A549 (cell line): Measurements from ENCODE around the gene NLRP14. TPM values are rescaled to one million over a fixed set of nuclear protein-coding genes. Genes with fewer than 3 reads are reported as not detected.

Source experiments
- ATAC-seq, 2 experiments: fragments of 200-7000 bp in 1 of 2; fragments of >200 bp in 1 of 2; cut with Nextera tagmentation in 1 of 2; cut with Tn5 transposase in 1 of 2; 3 replicates each; pipeline versions ENCODE4 v1.8.0 to v1.9.1; 2018 to 2020; ENCODE audit warnings: mild to moderate bottlenecking in 1 of 2, moderate library complexity in 1 of 2
- CTCF ChIA-PET: fragments of 300-600 bp; sonication (Branson Sonifier 250); formaldehyde crosslinking; extraction: SDS; loops from one replicate; lab custom pipeline; 2021; ENCODE audit warnings: antibody characterized with exemption, inconsistent platforms; lab: Yijun Ruan, JAX
- POLR2A ChIA-PET: fragments of 350-600 bp; formaldehyde crosslinking; extraction: SDS; loops from one replicate; lab custom pipeline; 2021; ENCODE audit warnings: antibody characterized with exemption, inconsistent platforms; lab: Yijun Ruan, JAX
- DNase-seq, 2 experiments: peaks; one replicate each; pipeline versions ENCODE4 v3.0.0 to v3.0.0-alpha.2; 2011 to 2016; ENCODE audit warnings: low read depth in 1 of 2, low spot score in 1 of 2
- FAIRE-seq: peaks from 2 replicates; lab custom pipeline; 2011; peaks lifted over from hg19 to GRCh38; lab: Jason Lieb, UNC
- H3K27ac ChIP-seq, 2 experiments: fragments of >200 bp; sonication (Bioruptor Twin); formaldehyde crosslinking; 3 replicates each; pipeline ENCODE4 v1.5.1; 2016 to 2017
- H3K4me1 ChIP-seq: fragments of >200 bp; sonication (Bioruptor Twin); formaldehyde crosslinking; 3 replicates; pipeline ENCODE4 v1.6.1; 2016
- H3K4me2 ChIP-seq: fragments of >200 bp; sonication (Bioruptor Twin); formaldehyde crosslinking; 3 replicates; pipeline ENCODE4 v1.6.1; 2016
- H3K4me3 ChIP-seq: fragments of >200 bp; sonication (Bioruptor Twin); formaldehyde crosslinking; 3 replicates; pipeline ENCODE4 v1.5.1; 2016
- H3K9me3 ChIP-seq: fragments of >200 bp; sonication (Bioruptor Twin); formaldehyde crosslinking; 3 replicates; pipeline ENCODE4 v1.6.1; 2016
- BCL3 ChIP-seq: fragments of >200 bp; sonication (Bioruptor Twin); formaldehyde crosslinking; IDR thresholded peaks from 3 replicates; pipeline ENCODE4 v1.6.1; 2016
- BHLHE40 ChIP-seq: IDR thresholded peaks from 2 replicates; pipeline ENCODE4 v1.6.1; 2012; ENCODE audit warnings: low read depth, low read length, inconsistent platforms
- CBX8 ChIP-seq: fragments of 200-600 bp; sonication (generic); IDR thresholded peaks from 2 replicates; pipeline ENCODE4 v1.6.1; 2016
- CEBPB ChIP-seq, 2 experiments: fragments of >200 bp in 1 of 2; sonication (Bioruptor Twin) in 1 of 2; formaldehyde crosslinking in 1 of 2; IDR thresholded peaks; 2 replicates each; pipeline ENCODE4 v1.6.1; 2012 to 2016
- CHD2 ChIP-seq: fragments of 150-350 bp; IDR thresholded peaks from 2 replicates; pipeline ENCODE4 v1.6.1; 2014; ENCODE audit warnings: low read length; ENCODE audit not compliant: partially characterized antibody
- CTCF ChIP-seq: fragments of >200 bp; sonication (Bioruptor Twin); formaldehyde crosslinking; IDR thresholded peaks from 3 replicates; pipeline ENCODE4 v1.5.1; 2016
- E2F6 ChIP-seq: IDR thresholded peaks from 2 replicates; pipeline ENCODE4 v1.6.1; 2012; ENCODE audit warnings: low read depth, borderline replicate concordance
- ESRRA ChIP-seq: fragments of 150-350 bp; IDR thresholded peaks from 2 replicates; pipeline ENCODE4 v1.6.1; 2014; ENCODE audit warnings: mild to moderate bottlenecking, low read length, borderline replicate concordance
- FOSB ChIP-seq: fragments of 250-450 bp; sonication (Bioruptor Pico); IDR thresholded peaks from 2 replicates; pipeline ENCODE4 v1.5.0; 2020; ENCODE audit warnings: mild to moderate bottlenecking, moderate library complexity
- HDAC2 ChIP-seq: fragments of 200-600 bp; sonication (generic); IDR thresholded peaks from 2 replicates; pipeline ENCODE4 v1.6.1; 2016
- HOXB5 ChIP-seq: fragments of 250-450 bp; sonication (Bioruptor Pico); IDR thresholded peaks from 2 replicates; pipeline ENCODE4 v1.5.0; 2020; ENCODE audit warnings: mild to moderate bottlenecking, moderate library complexity
- KDM1A ChIP-seq: fragments of 200-600 bp; sonication (generic); IDR thresholded peaks from 2 replicates; pipeline ENCODE4 v1.6.1; 2016; ENCODE audit warnings: low read depth, mild to moderate bottlenecking
- MAX ChIP-seq: IDR thresholded peaks from 2 replicates; pipeline ENCODE4 v1.6.1; 2012
- MAZ ChIP-seq: fragments of 150-350 bp; IDR thresholded peaks from 2 replicates; pipeline ENCODE4 v1.6.1; 2014; ENCODE audit warnings: antibody characterized with exemption, low read depth, low read length, borderline replicate concordance
- NPAS2 ChIP-seq: fragments of 250-450 bp; sonication (Bioruptor Pico); IDR thresholded peaks from 2 replicates; pipeline ENCODE4 v1.8.0; 2022; ENCODE audit warnings: mild to moderate bottlenecking, moderate library complexity, borderline replicate concordance
- PBX3 ChIP-seq: IDR thresholded peaks from 2 replicates; pipeline ENCODE4 v1.6.1; 2012
- POLR2A ChIP-seq: IDR thresholded peaks from 2 replicates; pipeline ENCODE4 v1.6.1; 2012; ENCODE audit warnings: mild to moderate bottlenecking, low read length
- POLR2AphosphoS2 ChIP-seq: conservative IDR thresholded peaks from 2 replicates; pipeline ENCODE4 v1.6.1; 2012; ENCODE audit warnings: low read length, improper control_type of control experiment, inconsistent platforms
- RARB ChIP-seq: fragments of 250-450 bp; sonication (Bioruptor Pico); IDR thresholded peaks from 2 replicates; pipeline ENCODE4 v1.8.0; 2021; ENCODE audit warnings: mild to moderate bottlenecking, moderate library complexity
- RCOR1 ChIP-seq: fragments of 150-350 bp; IDR thresholded peaks from 2 replicates; pipeline ENCODE4 v1.6.1; 2014; ENCODE audit warnings: antibody characterized with exemption, low read length, low read depth
- TP53 ChIP-seq: fragments of 250-450 bp; sonication (Bioruptor Pico); IDR thresholded peaks from 2 replicates; pipeline ENCODE4 v1.5.0; 2021; ENCODE audit warnings: mild to moderate bottlenecking, moderate library complexity
- ZFP36 ChIP-seq: fragments of 450-650 bp; IDR thresholded peaks from 2 replicates; pipeline ENCODE4 v1.6.1; 2014; ENCODE audit warnings: borderline replicate concordance; ENCODE audit not compliant: partially characterized antibody
- ZSCAN20 ChIP-seq: fragments of 250-450 bp; sonication (Bioruptor Pico); IDR thresholded peaks from 2 replicates; pipeline ENCODE4 v1.8.0; 2022; ENCODE audit warnings: mild to moderate bottlenecking, moderate library complexity
- WGBS: methylation state at CpG from one replicate; pipeline ENCODE4 v1.1.6; 2017; ENCODE audit errors: missing lambda C conversion rate; 5-methylcytosine and 5-hydroxymethylcytosine counted together
- polyA plus RNA-seq, 4 experiments: library from polyadenylated mRNA; depleted of rRNA in 3 of 4; stranded (reverse); fragments of >200 nt; fragmentation: RNase III in 1 of 4; extraction: RNeasy Plus Mini Kit Qiagen cat#74134 plus additional on column Dnase treatment in 1 of 4; gene quantifications; 2 replicates in 3 of 4; 3 replicates in 1 of 4; pipeline ENCODE4 v1.2.3, GENCODE V29; 2011 to 2017

Gene NLRP14
- polyA plus RNA-seq, 2 of the 4 experiments (the other 2 are of a cell fraction) = 0.04 TPM; not detected in 1

GRCh38 chr11:7030836-7031235, 10.6 kb downstream of the NLRP14 start (continued):
- TF ChIP-seq BHLHE40 = no peak
- TF ChIP-seq CHD2 = no peak

- TF ChIP-seq CBX8 (no peak), FOSB (CRISPR knock-in tag) (no peak), MAZ (no peak), CEBPB (IDR thresholded peaks at IDR 0.05) (no peak), RARB (CRISPR knock-in tag) (no peak), BCL3 (no peak), ESRRA (no peak), ZSCAN20 (no peak), ZFP36 (no peak), TP53 (CRISPR knock-in tag) (no peak), POLR2A (no peak), NPAS2 (CRISPR knock-in tag) (no peak), POLR2AphosphoS2 (no peak), E2F6 (no peak), HOXB5 (CRISPR knock-in tag) (no peak), MAX (no peak), PBX3 (no peak), CTCF (no peak)
- POLR2A ChIA-PET = no interaction called here
- WGBS = 30% methylated on average over 11 of the region's 11 CpGs
Measured at GRCh38 chr11:7031471-7031871, 11.2 kb downstream of the NLRP14 start.

GRCh38 chr11:7032692-7033091, 12.4 kb downstream of the NLRP14 start:
- H3K4me1 ChIP-seq = no peaks in the 10 kb centered on the region
- ChIA-PET POLR2A (no interaction called here), CTCF (no interaction called here)
- no peak overlapping the region for H3K4me3 ChIP-seq
- no peak for DNase-seq
- no peak overlapping the region for H3K27ac ChIP-seq
- 0% methylated on average over 1 of the region's 1 CpG for WGBS
- TF ChIP-seq RCOR1 = no peak
- TF ChIP-seq KDM1A = no peak
- TF ChIP-seq HDAC2 = no peak
- H3K9me3 ChIP-seq = no peaks in the 10 kb centered on the region
- no peak for FAIRE-seq
- H3K4me2 ChIP-seq = no peak overlapping the region
- no peak for ATAC-seq

More at GRCh38 chr11:7031471-7031871, 11.2 kb downstream of the NLRP14 start:
- Histone ChIP-seq H3K9me3 (no peaks in the 10 kb centered on the region), H3K4me2 (no peak overlapping the region), H3K4me1 (no peaks in the 10 kb centered on the region), H3K4me3 (no peak overlapping the region), H3K27ac (no peak overlapping the region)
- ATAC-seq (no peak), FAIRE-seq (no peak), DNase-seq (no peak)
- CTCF ChIA-PET = no interaction called here
